K562 (cell line): ENCODE measurements around the gene NR3C2. TPM values are rescaled to one million over a fixed set of nuclear protein-coding genes. Genes with fewer than 3 reads are reported as not detected.

Experiments used
- ATAC-seq: fragments of 200-7000 bp; cut with Tn5 transposase; 3 replicates; pipeline ENCODE4 v1.9.1; 2020; ENCODE audit warnings: moderate library complexity
- BruUV-seq: library from RNA; stranded (reverse); fragments of 400-500 nt; replicated peaks from 2 replicates; lab custom pipeline; 2021; lab: Mats Ljungman, UMichigan
- CTCF ChIA-PET: fragments of 300-600 bp; formaldehyde crosslinking; extraction: SDS; loops from one replicate; lab custom pipeline; 2021; ENCODE audit warnings: low intra/inter-chr PET ratio; lab: Yijun Ruan, JAX
- POLR2A ChIA-PET: fragments of 300-600, 350-650 bp; sonication (Branson Sonifier 250); formaldehyde crosslinking; extraction: SDS; loops from one replicate; lab custom pipeline; 2021; ENCODE audit warnings: antibody characterized with exemption, inconsistent platforms; lab: Yijun Ruan, JAX
- DNase-seq, 4 experiments: peaks; one replicate each; pipeline versions ENCODE4 v3.0.0 to v3.0.0-alpha.2; 2011 to 2018; ENCODE audit warnings: low spot score in 3 of 4, mixed read lengths in 3 of 4; ENCODE audit errors: extremely low read depth in 1 of 4
- FAIRE-seq: peaks from 2 replicates; lab custom pipeline; 2011; peaks lifted over from hg19 to GRCh38; lab: Jason Lieb, UNC
- H2AFZ ChIP-seq: 2 replicates; pipeline ENCODE4 v1.6.0; 2011; ENCODE audit warnings: low read depth, low read length, control low read depth, inconsistent platforms
- H3K27ac ChIP-seq: fragments of 200-600 bp; 3 replicates; pipeline ENCODE4 v1.8.0; 2011; ENCODE audit warnings: low read depth, mild to moderate bottlenecking, control low read depth, inconsistent platforms, low read length, moderate library complexity, mixed read lengths; ENCODE audit errors: extremely low read depth
- H3K27me3 ChIP-seq, 2 experiments: fragments of 300-600 bp in 1 of 2; 2 replicates in 1 of 2; 3 replicates in 1 of 2; pipeline versions ENCODE4 v1.6.0 to v1.8.0; 2011; ENCODE audit warnings: inconsistent platforms in 2 of 2, low read length in 2 of 2, mild to moderate bottlenecking in 1 of 2, mixed read lengths in 1 of 2, moderate library complexity in 1 of 2; ENCODE audit not compliant: control insufficient read depth in 2 of 2, insufficient read depth in 2 of 2
- H3K36me3 ChIP-seq: fragments of 300-600 bp; 3 replicates; pipeline ENCODE4 v1.8.0; 2011; ENCODE audit warnings: mild to moderate bottlenecking, low read length, inconsistent platforms; ENCODE audit not compliant: control insufficient read depth, insufficient read depth
- H3K4me1 ChIP-seq, 2 experiments: fragments of 200-600 bp in 1 of 2; replicated peaks in 1 of 2; 2 replicates in 1 of 2; 3 replicates in 1 of 2; pipeline versions ENCODE4 v1.5.1 to v1.8.0; 2011; ENCODE audit warnings: inconsistent platforms in 2 of 2, low read length in 2 of 2, mild to moderate bottlenecking in 1 of 2, mixed read lengths in 1 of 2, moderate library complexity in 1 of 2; ENCODE audit not compliant: control insufficient read depth in 2 of 2, insufficient read depth in 2 of 2
- H3K4me2 ChIP-seq: 2 replicates; pipeline ENCODE4 v1.6.1; 2011; ENCODE audit warnings: low read length, control low read depth, inconsistent platforms, mixed read lengths; ENCODE audit not compliant: insufficient read depth
- H3K4me3 ChIP-seq: fragments of 200-600 bp; sonication (generic), shearing (Covaris generic); 2 replicates; pipeline ENCODE4 v1.5.1; 2016; ENCODE audit warnings: control low read depth, inconsistent platforms
- H3K79me2 ChIP-seq: fragments of 200-600 bp; 3 replicates; pipeline ENCODE4 v1.8.0; 2011; ENCODE audit warnings: low read length, inconsistent platforms; ENCODE audit not compliant: control insufficient read depth, insufficient read depth
- H3K9ac ChIP-seq, 2 experiments: 2 replicates each; pipeline versions ENCODE4 v1.6.0 to v1.6.1; 2011; ENCODE audit warnings: low read depth in 2 of 2, low read length in 2 of 2, control low read depth in 1 of 2, inconsistent platforms in 1 of 2, mild to moderate bottlenecking in 1 of 2, mixed read lengths in 1 of 2; ENCODE audit not compliant: insufficient read depth in 1 of 2
- H3K9me1 ChIP-seq: one replicate; pipeline ENCODE4 v1.6.0; 2011; ENCODE audit warnings: inconsistent platforms, mild to moderate bottlenecking, low read length, moderate library complexity; ENCODE audit not compliant: control insufficient read depth, insufficient read depth
- H3K9me3 ChIP-seq: replicated peaks from 2 replicates; pipeline ENCODE4 v1.5.1; 2011; ENCODE audit warnings: low read depth, low read length, inconsistent platforms; ENCODE audit not compliant: control insufficient read depth, insufficient read depth
- H4K20me1 ChIP-seq: replicated peaks from 2 replicates; pipeline ENCODE4 v1.6.1; 2011; ENCODE audit warnings: low read length, inconsistent platforms, mixed read lengths; ENCODE audit not compliant: control insufficient read depth, insufficient read depth
- AFF1 ChIP-seq, 2 experiments: fragments of 450-650 bp; IDR thresholded peaks; 2 replicates each; pipeline ENCODE4 v1.6.1; 2018; ENCODE audit warnings: mild to moderate bottlenecking in 2 of 2, low read depth in 1 of 2; ENCODE audit not compliant: partially characterized antibody in 2 of 2
- BDP1 ChIP-seq: IDR thresholded peaks from 3 replicates; pipeline ENCODE4 v1.6.1; 2011; ENCODE audit not compliant: insufficient read length, insufficient read depth
- BRD4 ChIP-seq: fragments of 200-600 bp; sonication (generic); IDR thresholded peaks from 2 replicates; pipeline ENCODE4 v1.6.1; 2017; ENCODE audit warnings: inconsistent platforms
- DPF2 ChIP-seq: fragments of 450-650 bp; IDR thresholded peaks from 2 replicates; pipeline ENCODE4 v1.6.1; 2016
- HLTF ChIP-seq: fragments of 450-650 bp; IDR thresholded peaks from 2 replicates; pipeline ENCODE4 v1.6.1; 2016
- HNRNPH1 ChIP-seq: fragments of 200-400 bp; formaldehyde crosslinking; optimal IDR thresholded peaks from 2 replicates; pipeline ENCODE3; 2017; ENCODE audit warnings: low read depth, mild to moderate bottlenecking, low read length, moderate library complexity
- HSF4 ChIP-seq: fragments of 250-450 bp; sonication (Bioruptor Pico); IDR thresholded peaks from 2 replicates; pipeline ENCODE4 v2.1.2; 2022; ENCODE audit warnings: mild to moderate bottlenecking, moderate library complexity, borderline replicate concordance
- KDM1A ChIP-seq, 2 experiments: fragments of 450-650 bp; IDR thresholded peaks; 2 replicates each; pipeline ENCODE4 v1.6.1; 2016; ENCODE audit warnings: mild to moderate bottlenecking in 2 of 2
- MAZ ChIP-seq, 2 experiments: fragments of 450-650 bp in 1 of 2; sonication (generic) in 1 of 2; formaldehyde crosslinking; IDR thresholded peaks in 1 of 2; conservative IDR thresholded peaks in 1 of 2; 2 replicates each; pipeline versions ENCODE4 v1.4.0 to v1.5.0; 2020; ENCODE audit warnings: mild to moderate bottlenecking in 1 of 2, missing genetic modification reagents in 1 of 2
- MEF2A ChIP-seq: IDR thresholded peaks from 2 replicates; pipeline ENCODE4 v1.6.1; 2011; ENCODE audit warnings: low read depth, mild to moderate bottlenecking, low read length, moderate library complexity; ENCODE audit not compliant: control insufficient read depth
- RUNX1 ChIP-seq: sonication (generic); IDR thresholded peaks from 2 replicates; pipeline ENCODE4 v1.6.1; 2016; ENCODE audit warnings: antibody characterized with exemption, low read depth
- TEAD1 ChIP-seq, 2 experiments: fragments of 450-650 bp in 1 of 2; sonication (generic) in 1 of 2; formaldehyde crosslinking; IDR thresholded peaks; 2 replicates each; pipeline versions ENCODE4 v1.4.0 to v1.8.0; 2020 to 2022; ENCODE audit warnings: mild to moderate bottlenecking in 2 of 2, missing genetic modification reagents in 1 of 2
- ZNF444 ChIP-seq: fragments of 250-450 bp; sonication (Bioruptor Pico); IDR thresholded peaks from 2 replicates; pipeline ENCODE4 v1.4.0; 2020; ENCODE audit warnings: mild to moderate bottlenecking, moderate library complexity
- WGBS: fragments of 100-300 bp; shearing (Covaris generic); methylation state at CpG from one replicate; pipeline ENCODE4 v1.1.6; 2016; ENCODE audit warnings: low coverage, mixed read lengths; ENCODE audit not compliant: insufficient coverage; ENCODE audit errors: missing lambda C conversion rate; 5-methylcytosine and 5-hydroxymethylcytosine counted together
- in situ Hi-C: fragments of 300-500 bp; cut with MboI; formaldehyde crosslinking; loops from 4 replicates; pipeline ENCODE4 v1.15.0; 2018; ENCODE audit warnings: inconsistent platforms, mixed read lengths
- intact Hi-C: fragments of 100-400 bp; cut with micrococcal nuclease; formaldehyde crosslinking; loops from 2 replicates; pipeline ENCODE4 v1.14.2; 2022
- polyA plus RNA-seq, 8 experiments: library from polyadenylated mRNA; depleted of rRNA in 4 of 8; stranded (reverse) in 5 of 8; unstranded in 3 of 8; fragments of >200 nt; fragmentation: Nextera tagmentation in 2 of 8; fragmentation: Illumina TruSeq in 1 of 8; extraction: Ambion mirVana in 2 of 8; extraction: Trizol in 1 of 8; gene quantifications; 2 replicates each; pipeline versions ENCODE4 v1.2.1 to v1.2.3, GENCODE V29; 2011 to 2014; ENCODE audit warnings: inconsistent platforms in 1 of 8, missing spikeins in 1 of 8
- total RNA-seq, 7 experiments: library from RNA; depleted of rRNA in 6 of 7; stranded (reverse); fragments of >200 nt in 6 of 7; fragmentation: Illumina TruSeq in 2 of 7; extraction: Trizol in 2 of 7; gene quantifications; 2 replicates each; pipeline versions ENCODE4 v1.2.1 to v1.2.3, GENCODE V29; 2011 to 2021; ENCODE audit warnings: low replicate concordance in 1 of 7
- TF ChIP-seq, protein P1 (sequence below): fragments of 250-450 bp; sonication (Bioruptor Pico); IDR thresholded peaks from 2 replicates; pipeline ENCODE4 v1.5.1; 2021; ENCODE audit warnings: mild to moderate bottlenecking
- TF ChIP-seq, protein P2 (sequence below): fragments of 250-450 bp; sonication (Bioruptor Pico); IDR thresholded peaks from 2 replicates; pipeline ENCODE4 v1.9.0; 2021; ENCODE audit warnings: mild to moderate bottlenecking
- TF ChIP-seq, protein P3 (sequence below): sonication (generic); formaldehyde crosslinking; IDR thresholded peaks from 2 replicates; pipeline ENCODE4 v1.8.1; 2023; ENCODE audit warnings: mild to moderate bottlenecking, missing genetic modification reagents

NR3C2 gene
- total and polyA plus RNA-seq, 9 of the 15 experiments (the other 6 are each of a cell fraction or from before 2014, with no cell fraction given): 0.01 to 0.28 (median 0.16) TPM; not detected in 2

GRCh38 chr4:148315049-148315448 lies 127.2 kb downstream of the NR3C2 start:
- intact Hi-C loops (no loop called here), in situ Hi-C loops (no loop called here)
- Histone ChIP-seq H3K27me3 (no peaks in the 10 kb centered on the region), H3K4me2 (no peak overlapping the region), H3K4me3 (no peak overlapping the region), H3K9ac (no peak overlapping the region), H3K79me2 (no peaks in the 10 kb centered on the region), H3K27ac (no peak overlapping the region), H2AFZ (no peak overlapping the region), H3K9me3 (no peaks in the 10 kb centered on the region; the same call in 1 of the 2 replicates), H4K20me1 (no peaks in the 10 kb centered on the region), H3K4me1 (no peaks in the 10 kb centered on the region), H3K9me1 (no peaks in the 10 kb centered on the region), H3K36me3 (no peaks in the 10 kb centered on the region)
- ChIA-PET POLR2A (no interaction called here), CTCF (no interaction called here)
- BruUV-seq: no TSS peak
- no peak for ATAC-seq
- FAIRE-seq: no peak
- DNase-seq: no peak
- WGBS: 0% methylated on average over 2 of the region's 2 CpGs
- no peak for TF ChIP-seq ZNF444
- TF ChIP-seq HSF4 (CRISPR knock-in tag): no peak
- TF ChIP-seq MAZ (CRISPR knock-in tag; conservative IDR thresholded peaks at IDR 0.05 in 1 of 2, IDR thresholded peaks at IDR 0.05 in 1 of 2): no peak
- TF ChIP-seq HNRNPH1: no peak
- TF ChIP-seq BDP1: no peak
- no peak for TF ChIP-seq BRD4
- TF ChIP-seq TEAD1 (CRISPR knock-in tag; IDR thresholded peaks at IDR 0.05): no peak
- TF ChIP-seq MEF2A: no peak
- no peak for TF ChIP-seq AFF1 (IDR thresholded peaks at IDR 0.05; ENCODE audit: low read depth in 1 of 2, partially characterized antibody in 2 of 2)
- no peak for TF ChIP-seq RUNX1
- TF ChIP-seq KDM1A (IDR thresholded peaks at IDR 0.05): no peak
- TF ChIP-seq, protein P1, sequence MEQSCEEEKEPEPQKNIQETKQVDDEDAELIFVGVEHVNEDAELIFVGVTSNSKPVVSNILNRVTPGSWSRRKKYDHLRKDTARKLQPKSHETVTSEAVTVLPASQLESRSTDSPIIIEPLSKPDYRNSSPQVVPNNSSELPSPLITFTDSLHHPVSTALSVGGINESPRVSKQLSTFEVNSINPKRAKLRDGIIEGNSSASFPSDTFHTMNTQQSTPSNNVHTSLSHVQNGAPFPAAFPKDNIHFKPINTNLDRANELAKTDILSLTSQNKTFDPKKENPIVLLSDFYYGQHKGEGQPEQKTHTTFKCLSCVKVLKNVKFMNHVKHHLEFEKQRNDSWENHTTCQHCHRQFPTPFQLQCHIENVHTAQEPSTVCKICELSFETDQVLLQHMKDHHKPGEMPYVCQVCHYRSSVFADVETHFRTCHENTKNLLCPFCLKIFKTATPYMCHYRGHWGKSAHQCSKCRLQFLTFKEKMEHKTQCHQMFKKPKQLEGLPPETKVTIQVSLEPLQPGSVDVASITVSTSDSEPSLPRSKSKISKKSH (CRISPR knock-in tag): no peak
- TF ChIP-seq, protein P2, sequence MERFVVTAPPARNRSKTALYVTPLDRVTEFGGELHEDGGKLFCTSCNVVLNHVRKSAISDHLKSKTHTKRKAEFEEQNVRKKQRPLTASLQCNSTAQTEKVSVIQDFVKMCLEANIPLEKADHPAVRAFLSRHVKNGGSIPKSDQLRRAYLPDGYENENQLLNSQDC: no peak
- TF ChIP-seq HLTF: no peak
- no peak for TF ChIP-seq DPF2
- TF ChIP-seq, protein P3, sequence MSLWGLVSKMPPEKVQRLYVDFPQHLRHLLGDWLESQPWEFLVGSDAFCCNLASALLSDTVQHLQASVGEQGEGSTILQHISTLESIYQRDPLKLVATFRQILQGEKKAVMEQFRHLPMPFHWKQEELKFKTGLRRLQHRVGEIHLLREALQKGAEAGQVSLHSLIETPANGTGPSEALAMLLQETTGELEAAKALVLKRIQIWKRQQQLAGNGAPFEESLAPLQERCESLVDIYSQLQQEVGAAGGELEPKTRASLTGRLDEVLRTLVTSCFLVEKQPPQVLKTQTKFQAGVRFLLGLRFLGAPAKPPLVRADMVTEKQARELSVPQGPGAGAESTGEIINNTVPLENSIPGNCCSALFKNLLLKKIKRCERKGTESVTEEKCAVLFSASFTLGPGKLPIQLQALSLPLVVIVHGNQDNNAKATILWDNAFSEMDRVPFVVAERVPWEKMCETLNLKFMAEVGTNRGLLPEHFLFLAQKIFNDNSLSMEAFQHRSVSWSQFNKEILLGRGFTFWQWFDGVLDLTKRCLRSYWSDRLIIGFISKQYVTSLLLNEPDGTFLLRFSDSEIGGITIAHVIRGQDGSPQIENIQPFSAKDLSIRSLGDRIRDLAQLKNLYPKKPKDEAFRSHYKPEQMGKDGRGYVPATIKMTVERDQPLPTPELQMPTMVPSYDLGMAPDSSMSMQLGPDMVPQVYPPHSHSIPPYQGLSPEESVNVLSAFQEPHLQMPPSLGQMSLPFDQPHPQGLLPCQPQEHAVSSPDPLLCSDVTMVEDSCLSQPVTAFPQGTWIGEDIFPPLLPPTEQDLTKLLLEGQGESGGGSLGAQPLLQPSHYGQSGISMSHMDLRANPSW: no peak
